ENCODE data around the gene ASB15. TPM values are rescaled to one million over a fixed set of nuclear protein-coding genes. Genes with fewer than 3 reads are reported as not detected.

The ASB15 gene
- total RNA-seq, 4 donors from 2014 or later, result not detected

DNA sequence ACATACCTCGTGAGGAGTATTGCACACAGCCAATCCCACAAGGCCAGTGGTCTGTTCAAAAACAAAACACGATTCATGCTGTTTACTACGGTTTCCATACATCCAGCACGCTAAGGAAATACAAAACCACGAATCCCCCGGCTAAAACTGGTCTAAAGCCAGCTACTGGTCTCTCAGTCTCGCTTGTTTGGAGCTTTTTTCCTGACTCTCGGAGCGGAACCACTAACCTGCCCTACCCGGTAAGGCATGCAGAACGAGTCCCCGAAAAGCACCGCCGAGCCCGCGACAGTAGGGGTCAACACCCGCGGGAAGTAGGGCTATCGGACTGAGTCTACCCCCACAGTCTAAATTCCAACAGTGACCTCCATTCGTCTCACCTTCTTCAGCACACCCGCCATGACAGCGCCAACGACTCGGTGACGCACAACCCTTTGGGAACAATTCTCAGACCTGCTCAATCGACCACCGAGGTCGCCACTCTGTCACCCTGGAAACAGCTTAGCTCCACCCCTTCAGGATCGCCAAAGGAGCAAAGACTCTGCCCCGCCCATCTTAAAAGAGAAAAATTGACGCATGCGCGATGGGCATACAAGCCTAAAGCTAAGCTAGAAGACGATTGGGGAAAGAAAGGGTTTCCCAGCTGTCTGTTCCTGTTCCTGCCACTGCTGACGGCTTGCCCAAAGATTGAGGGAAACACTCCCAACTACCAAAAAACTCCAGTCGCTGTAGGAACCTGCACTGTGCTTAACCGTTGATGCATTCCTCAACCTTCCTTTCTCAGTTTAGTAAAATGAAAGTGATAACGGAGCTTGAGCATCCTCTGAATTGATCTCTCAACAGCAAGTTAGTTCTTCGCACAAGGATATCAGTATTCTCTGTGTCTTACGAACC, 44.0 kb upstream of the ASB15 start, which contains the start of gene NDUFA5:
TSS of gene NDUFA5 (minus strand) at position 421 of the 891 bp plus-strand sequence. CDS start at position 398, 23 bp downstream.
- peaks cover 0 to 48% (median 22%) of the 10 kb centered on the region in 3 donors for H3K4me1 ChIP-seq
- no peaks in the 10 kb centered on the region for H3K9me3 ChIP-seq
- H3K27ac ChIP-seq, result peak within 1 kb of the TSS; percentile 88 to 94 (median 91)
- WGBS, 2 donors, result 0 to 1% methylated on average over 26 to 31 of the region's 40 CpGs
- peaks cover 0 to 6% (median 0%) of the 10 kb centered on the region in 4 donors for H3K27me3 ChIP-seq
- H3K4me3 ChIP-seq, result peak within 1 kb of the TSS; percentile 61 to 92 (median 74)
- intact Hi-C loops (cut with DNase I), result no loop called here
- peak; percentile 84 for DNase-seq
- peaks cover 0 to 26% (median 0%) of the 10 kb centered on the region in 3 donors for H3K36me3 ChIP-seq
- TF ChIP-seq, protein P1, sequence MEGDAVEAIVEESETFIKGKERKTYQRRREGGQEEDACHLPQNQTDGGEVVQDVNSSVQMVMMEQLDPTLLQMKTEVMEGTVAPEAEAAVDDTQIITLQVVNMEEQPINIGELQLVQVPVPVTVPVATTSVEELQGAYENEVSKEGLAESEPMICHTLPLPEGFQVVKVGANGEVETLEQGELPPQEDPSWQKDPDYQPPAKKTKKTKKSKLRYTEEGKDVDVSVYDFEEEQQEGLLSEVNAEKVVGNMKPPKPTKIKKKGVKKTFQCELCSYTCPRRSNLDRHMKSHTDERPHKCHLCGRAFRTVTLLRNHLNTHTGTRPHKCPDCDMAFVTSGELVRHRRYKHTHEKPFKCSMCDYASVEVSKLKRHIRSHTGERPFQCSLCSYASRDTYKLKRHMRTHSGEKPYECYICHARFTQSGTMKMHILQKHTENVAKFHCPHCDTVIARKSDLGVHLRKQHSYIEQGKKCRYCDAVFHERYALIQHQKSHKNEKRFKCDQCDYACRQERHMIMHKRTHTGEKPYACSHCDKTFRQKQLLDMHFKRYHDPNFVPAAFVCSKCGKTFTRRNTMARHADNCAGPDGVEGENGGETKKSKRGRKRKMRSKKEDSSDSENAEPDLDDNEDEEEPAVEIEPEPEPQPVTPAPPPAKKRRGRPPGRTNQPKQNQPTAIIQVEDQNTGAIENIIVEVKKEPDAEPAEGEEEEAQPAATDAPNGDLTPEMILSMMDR (IDR thresholded peaks at IDR 0.05), result no peak
- TF ChIP-seq POLR2A (IDR thresholded peaks at IDR 0.05), result peak in 3 of 4 donors; percentile 40 to 72 (median 49)

DNA sequence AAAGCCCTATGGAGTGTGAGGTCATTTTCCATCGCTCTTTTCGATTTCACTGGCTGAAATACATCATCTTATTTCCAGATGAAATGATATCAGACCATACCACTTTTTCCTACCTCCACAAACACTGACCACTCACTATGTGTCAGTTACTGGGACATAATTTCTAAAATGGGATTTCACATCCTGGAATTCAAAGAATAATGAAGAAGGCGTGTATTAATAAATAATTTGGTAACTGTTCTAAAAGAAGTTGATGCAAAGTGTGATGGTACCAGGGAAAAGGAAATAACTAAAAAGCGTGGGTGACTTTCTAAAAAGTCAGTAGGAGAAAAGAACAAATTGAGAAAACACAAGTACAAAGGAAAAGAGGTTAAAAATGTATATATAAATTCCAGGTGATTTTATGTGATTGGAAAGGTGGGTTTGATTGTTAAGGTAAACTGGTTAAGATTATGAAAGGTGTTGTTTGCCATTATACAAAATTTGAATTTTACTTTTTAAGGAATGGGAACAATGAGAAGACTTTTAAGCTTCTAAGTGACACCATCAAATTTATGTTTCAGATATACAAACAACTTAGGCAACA, 43.2 kb upstream of the ASB15 start:
- intact Hi-C loops (cut with DNase I), result no loop called here
- H3K27me3 ChIP-seq, result peaks cover 0 to 6% (median 0%) of the 10 kb centered on the region in 4 donors
- 43% methylated on average over 4 of the region's 4 CpGs for WGBS, 2 donors
- H3K36me3 ChIP-seq, result peaks cover 0 to 18% (median 0%) of the 10 kb centered on the region in 3 donors
- DNase-seq, result no peak
- peaks cover 0 to 43% (median 22%) of the 10 kb centered on the region in 3 donors for H3K4me1 ChIP-seq
- no peaks in the 10 kb centered on the region for H3K9me3 ChIP-seq
- H3K27ac ChIP-seq, result peak overlapping the region; percentile 88 to 94 (median 91)
- TF ChIP-seq, protein P1 (IDR thresholded peaks at IDR 0.05), result no peak
- TF ChIP-seq POLR2A (IDR thresholded peaks at IDR 0.05), result no peak
- peak overlapping the region; percentile 61 to 92 (median 74) for H3K4me3 ChIP-seq

DNA sequence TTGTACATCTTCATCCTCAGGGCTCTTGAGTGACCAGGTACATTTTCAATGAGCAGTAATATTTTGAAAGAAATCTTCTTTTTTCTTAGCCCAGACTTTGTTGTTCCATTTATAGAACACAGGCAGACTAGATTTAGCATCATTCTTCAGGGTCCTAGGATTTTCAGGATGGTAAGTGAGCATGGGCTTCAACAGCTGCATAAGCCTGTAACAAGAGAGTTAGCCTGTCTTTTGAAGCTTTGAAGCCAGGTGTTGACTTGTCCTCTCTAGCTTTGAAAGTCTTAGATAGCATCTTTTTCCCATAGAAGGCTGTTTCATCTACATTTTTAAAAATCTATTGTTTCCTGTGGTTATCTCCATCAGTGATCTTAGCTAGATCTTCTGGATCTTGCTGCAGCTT, 39.5 kb upstream of the ASB15 start:
- DNase-seq, result no peak

DNA sequence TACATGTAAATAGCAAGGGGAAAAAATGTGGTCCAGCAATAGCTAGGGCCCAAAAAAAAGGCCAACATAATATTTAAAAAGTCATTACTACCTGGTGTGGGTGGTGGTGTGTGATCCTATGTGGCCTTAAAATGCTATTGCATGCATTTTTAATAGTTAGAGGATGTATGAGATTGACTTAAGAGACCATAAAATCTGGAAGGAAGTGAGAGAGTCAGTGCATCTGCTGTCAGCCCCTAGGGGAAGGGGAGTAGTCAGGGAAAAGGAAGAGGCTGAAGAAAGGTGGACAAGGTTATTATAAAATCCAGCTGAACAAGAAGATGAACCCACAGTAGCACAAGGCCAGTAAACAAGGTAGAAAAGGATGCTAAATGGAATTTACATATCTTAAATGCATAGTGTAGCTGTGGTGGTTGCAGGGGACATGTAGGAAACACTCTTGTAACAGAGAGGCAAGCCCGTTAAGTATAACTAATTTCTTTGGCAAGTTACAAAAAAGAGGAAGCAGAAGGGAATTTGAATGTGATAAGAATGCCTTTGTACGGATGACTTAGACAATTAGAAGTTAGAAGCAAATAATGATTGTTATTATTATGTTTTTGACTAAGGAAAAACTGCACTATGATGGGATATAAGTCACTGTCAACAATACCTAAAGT, 32.1 kb upstream of the ASB15 start:
- Histone ChIP-seq H3K4me3 (no peak overlapping the region), H3K9me3 (no peaks in the 10 kb centered on the region), H3K4me1 (no peaks in the 10 kb centered on the region), H3K27ac (no peak overlapping the region), H3K36me3 (no peaks in the 10 kb centered on the region), H3K27me3 (no peaks in the 10 kb centered on the region)
- intact Hi-C loops (cut with DNase I), result no loop called here
- TF ChIP-seq, protein P1 (IDR thresholded peaks at IDR 0.05), result no peak
- TF ChIP-seq POLR2A (IDR thresholded peaks at IDR 0.05), result no peak
- WGBS, 2 donors, result 36 to 56% methylated on average over 2 of the region's 2 CpGs
- no peak for DNase-seq

More for the DNA sequence above, 39.5 kb upstream of the ASB15 start:
- H3K4me3 ChIP-seq, result no peak overlapping the region
- H3K27ac ChIP-seq, result no peak overlapping the region
- H3K27me3 ChIP-seq, result peaks cover 0 to 6% (median 0%) of the 10 kb centered on the region in 4 donors
- intact Hi-C loops (cut with DNase I), result no loop called here
- no peak for TF ChIP-seq POLR2A (IDR thresholded peaks at IDR 0.05)
- TF ChIP-seq, protein P1 (IDR thresholded peaks at IDR 0.05), result no peak
- H3K9me3 ChIP-seq, result no peaks in the 10 kb centered on the region
- H3K4me1 ChIP-seq, result peaks cover 0 to 6% (median 0%) of the 10 kb centered on the region in 3 donors
- no peaks in the 10 kb centered on the region for H3K36me3 ChIP-seq

Data from esophagus squamous epithelium (tissue), 5 donors.